ENCODE data around the gene RALGPS1. TPM values are rescaled to one million over a fixed set of nuclear protein-coding genes. Genes with fewer than 3 reads are reported as not detected.

Gene RALGPS1
- total and polyA plus RNA-seq, 2 donors (not counting 1 experiment from before 2014, with no cell fraction given), result 19.7 to 39.9 TPM

DNA sequence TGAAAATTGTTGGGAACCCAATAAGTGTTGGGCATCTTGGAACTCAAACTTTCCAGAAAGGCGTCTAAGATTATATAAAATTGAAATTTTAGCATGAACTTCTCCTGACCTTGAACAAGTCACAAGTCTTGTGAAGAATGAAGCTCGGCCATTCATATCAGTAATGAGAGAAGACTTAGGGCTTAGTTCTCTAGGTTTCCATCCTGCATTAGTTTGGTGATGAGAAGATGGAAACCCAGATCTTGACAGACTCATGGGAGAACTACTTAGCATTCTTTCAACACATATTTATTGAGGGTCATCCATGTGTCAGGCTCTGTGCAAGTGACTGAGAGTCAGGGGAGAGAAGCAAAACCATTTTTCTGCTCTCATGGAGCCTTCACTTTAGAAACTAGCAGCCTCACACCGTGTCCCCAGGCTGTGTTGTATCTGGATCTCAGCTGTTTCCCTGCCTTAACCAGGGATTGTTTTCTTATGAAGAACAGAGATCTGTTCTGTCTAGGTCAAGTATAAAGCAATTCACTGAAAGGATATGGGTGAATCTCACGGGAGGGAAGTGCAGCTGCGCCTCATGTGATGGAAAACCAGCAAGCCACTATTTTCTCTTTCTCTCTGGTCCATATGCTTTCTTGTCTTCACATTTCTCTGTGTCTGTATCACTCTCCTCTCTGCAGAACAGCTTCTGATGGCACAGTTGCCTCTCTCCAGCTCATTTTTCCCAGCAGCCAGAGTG is 353.4 kb downstream of the RALGPS1 start:
- no peak for DNase-seq
- no peak overlapping the region for H3K9ac ChIP-seq (ENCODE audit: low read length)
- H3K27me3 ChIP-seq (replicated peaks in 1 of 4; ENCODE audit: control extremely low read depth in 1 of 4, control insufficient read depth in 3 of 4, insufficient read depth in 4 of 4, low read length in 3 of 4), result no peaks in the 10 kb centered on the region
- peaks cover 2% of the 10 kb centered on the region for H3K4me1 Mint-ChIP-seq
- H3K27me3 Mint-ChIP-seq, result no peaks in the 10 kb centered on the region
- no peak overlapping the region for H3K4me3 Mint-ChIP-seq
- ChIA-PET CTCF (no interaction called here), POLR2A (no interaction called here)
- no peak overlapping the region for H3K4me2 ChIP-seq (replicated peaks; ENCODE audit: low read depth, low read length, poor library complexity, severe bottlenecking)
- TF ChIP-seq, protein P1, sequence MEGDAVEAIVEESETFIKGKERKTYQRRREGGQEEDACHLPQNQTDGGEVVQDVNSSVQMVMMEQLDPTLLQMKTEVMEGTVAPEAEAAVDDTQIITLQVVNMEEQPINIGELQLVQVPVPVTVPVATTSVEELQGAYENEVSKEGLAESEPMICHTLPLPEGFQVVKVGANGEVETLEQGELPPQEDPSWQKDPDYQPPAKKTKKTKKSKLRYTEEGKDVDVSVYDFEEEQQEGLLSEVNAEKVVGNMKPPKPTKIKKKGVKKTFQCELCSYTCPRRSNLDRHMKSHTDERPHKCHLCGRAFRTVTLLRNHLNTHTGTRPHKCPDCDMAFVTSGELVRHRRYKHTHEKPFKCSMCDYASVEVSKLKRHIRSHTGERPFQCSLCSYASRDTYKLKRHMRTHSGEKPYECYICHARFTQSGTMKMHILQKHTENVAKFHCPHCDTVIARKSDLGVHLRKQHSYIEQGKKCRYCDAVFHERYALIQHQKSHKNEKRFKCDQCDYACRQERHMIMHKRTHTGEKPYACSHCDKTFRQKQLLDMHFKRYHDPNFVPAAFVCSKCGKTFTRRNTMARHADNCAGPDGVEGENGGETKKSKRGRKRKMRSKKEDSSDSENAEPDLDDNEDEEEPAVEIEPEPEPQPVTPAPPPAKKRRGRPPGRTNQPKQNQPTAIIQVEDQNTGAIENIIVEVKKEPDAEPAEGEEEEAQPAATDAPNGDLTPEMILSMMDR (IDR thresholded peaks at IDR 0.05), result no peak
- no peak for TF ChIP-seq EZH2 (IDR thresholded peaks at IDR 0.05; ENCODE audit: borderline replicate concordance, insufficient read depth, low read depth, low read length, poor library complexity, severe bottlenecking)
- no peaks in the 10 kb centered on the region for H3K36me3 ChIP-seq (replicated peaks in 1 of 2; ENCODE audit: control extremely low read depth in 1 of 2, control insufficient read depth in 1 of 2, extremely low read depth in 1 of 2, insufficient read depth in 2 of 2, low read length in 1 of 2)
- H2AFZ ChIP-seq (ENCODE audit: insufficient read depth, low read depth, low read length, poor library complexity, severe bottlenecking), result no peak overlapping the region
- ATAC-seq (ENCODE audit: low read depth), result no peak
- peaks cover 0 to 3% (median 0%) of the 10 kb centered on the region in 3 donors for H3K9me3 ChIP-seq (ENCODE audit: control extremely low read depth in 1 of 3, control insufficient read depth in 2 of 3, insufficient read depth in 1 of 3, low read length in 2 of 3)
- no peaks in the 10 kb centered on the region for H3K4me1 ChIP-seq (ENCODE audit: control insufficient read depth in 2 of 2, insufficient read depth in 2 of 2, low read length in 2 of 2)
- 60% methylated on average over 1 of the region's 5 CpGs for WGBS (ENCODE audit: insufficient coverage)
- no peak overlapping the region for H3K27ac ChIP-seq (ENCODE audit: low read length in 2 of 2)
- H3K9me3 Mint-ChIP-seq (ENCODE audit: insufficient read depth), result no peaks in the 10 kb centered on the region
- no peak overlapping the region for H3K27ac Mint-ChIP-seq
- no peaks in the 10 kb centered on the region for H3K79me2 ChIP-seq (ENCODE audit: control insufficient read depth, insufficient read depth, low read length)
- intact Hi-C loops (cut with micrococcal nuclease), result no loop called here
- no peaks in the 10 kb centered on the region for H4K20me1 ChIP-seq (ENCODE audit: control insufficient read depth, insufficient read depth, low read length, poor library complexity, severe bottlenecking)
- H3K4me3 ChIP-seq (ENCODE audit: control extremely low read depth in 1 of 5, extremely low read depth in 1 of 5, insufficient read depth in 1 of 5, low read depth in 2 of 5, low read length in 4 of 5), result no peak overlapping the region

- no peak overlapping the region for H3K9ac ChIP-seq (ENCODE audit: low read length)
- H3K27ac Mint-ChIP-seq, result no peak overlapping the region
- no peak overlapping the region for H3K4me3 ChIP-seq (ENCODE audit: control extremely low read depth in 1 of 5, extremely low read depth in 1 of 5, insufficient read depth in 1 of 5, low read depth in 2 of 5, low read length in 4 of 5)
- H3K27me3 ChIP-seq (replicated peaks in 1 of 4; ENCODE audit: control extremely low read depth in 1 of 4, control insufficient read depth in 3 of 4, insufficient read depth in 4 of 4, low read length in 3 of 4), result no peaks in the 10 kb centered on the region
- ATAC-seq (ENCODE audit: low read depth) (no peak), DNase-seq (no peak)
- no peak overlapping the region for H3K4me3 Mint-ChIP-seq
- intact Hi-C loops (cut with micrococcal nuclease), result no loop called here
- no CpG with 5 or more reads among the region's 1 CpG for WGBS (ENCODE audit: insufficient coverage)
- peaks cover 0 to 3% (median 0%) of the 10 kb centered on the region in 3 donors for H3K9me3 ChIP-seq (ENCODE audit: control extremely low read depth in 1 of 3, control insufficient read depth in 2 of 3, insufficient read depth in 1 of 3, low read length in 2 of 3)
- H3K36me3 ChIP-seq (replicated peaks in 1 of 2; ENCODE audit: control extremely low read depth in 1 of 2, control insufficient read depth in 1 of 2, extremely low read depth in 1 of 2, insufficient read depth in 2 of 2, low read length in 1 of 2), result no peaks in the 10 kb centered on the region
- H3K27ac ChIP-seq (ENCODE audit: low read length in 2 of 2), result no peak overlapping the region
- no peaks in the 10 kb centered on the region for H3K4me1 ChIP-seq (ENCODE audit: control insufficient read depth in 2 of 2, insufficient read depth in 2 of 2, low read length in 2 of 2)
- no peak overlapping the region for H2AFZ ChIP-seq (ENCODE audit: insufficient read depth, low read depth, low read length, poor library complexity, severe bottlenecking)
- no peaks in the 10 kb centered on the region for H3K79me2 ChIP-seq (ENCODE audit: control insufficient read depth, insufficient read depth, low read length)
- no peaks in the 10 kb centered on the region for H4K20me1 ChIP-seq (ENCODE audit: control insufficient read depth, insufficient read depth, low read length, poor library complexity, severe bottlenecking)
- ChIA-PET CTCF (no interaction called here), POLR2A (no interaction called here)
- H3K27me3 Mint-ChIP-seq, result no peaks in the 10 kb centered on the region
- H3K9me3 Mint-ChIP-seq (ENCODE audit: insufficient read depth), result no peaks in the 10 kb centered on the region
- TF ChIP-seq, protein P1 (IDR thresholded peaks at IDR 0.05), result no peak
- TF ChIP-seq EZH2 (IDR thresholded peaks at IDR 0.05; ENCODE audit: borderline replicate concordance, insufficient read depth, low read depth, low read length, poor library complexity, severe bottlenecking), result no peak
- no peak overlapping the region for H3K4me2 ChIP-seq (replicated peaks; ENCODE audit: low read depth, low read length, poor library complexity, severe bottlenecking)
- peaks cover 2% of the 10 kb centered on the region for H3K4me1 Mint-ChIP-seq
Observed at GRCh38 chr9:127269449-127269848, 354.9 kb downstream of the RALGPS1 start.

Measured in B cell (primary cell).